Large intestine (tissue), 3 donors: ENCODE results near the gene SIK2. TPM values are rescaled to one million over a fixed set of nuclear protein-coding genes. Genes with fewer than 3 reads are reported as not detected.
"Not testable (repeated sequence)": the region's sequence is repeated elsewhere in the genome, so short reads cannot be mapped to it uniquely, and the experiment has no call there.

Experiments used
- DNase-seq, 2 donors: peaks; one replicate each; pipeline versions ENCODE4 v3.0.0 to v3.0.0-alpha.2; 2013
- H3K27ac ChIP-seq: one replicate; pipeline ENCODE4 v1.5.1; 2013; ENCODE audit warnings: low read length
- H3K27me3 ChIP-seq: 2 replicates; pipeline ENCODE4 v1.6.1; 2013; ENCODE audit warnings: low read length; ENCODE audit not compliant: control insufficient read depth, insufficient read depth
- H3K36me3 ChIP-seq: 2 replicates; pipeline ENCODE4 v1.6.1; 2013; ENCODE audit warnings: low read length; ENCODE audit not compliant: control insufficient read depth, insufficient read depth
- H3K4me1 ChIP-seq: one replicate; pipeline ENCODE4 v1.6.1; 2013; ENCODE audit warnings: low read length; ENCODE audit not compliant: control insufficient read depth, insufficient read depth
- H3K4me3 ChIP-seq: one replicate; pipeline ENCODE4 v1.5.1; 2013; ENCODE audit warnings: low read length
- H3K9me3 ChIP-seq: one replicate; pipeline ENCODE4 v1.6.1; 2013; ENCODE audit warnings: mild to moderate bottlenecking, low read depth, low read length, moderate library complexity; ENCODE audit not compliant: control insufficient read depth
- WGBS: methylation state at CpG from one replicate; pipeline ENCODE4 v1.1.5; 2013; ENCODE audit warnings: low lambda C conversion rate; ENCODE audit not compliant: insufficient coverage; 5-methylcytosine and 5-hydroxymethylcytosine counted together
- polyA plus RNA-seq: library from polyadenylated mRNA; unstranded; fragments of 120-200 nt; gene quantifications from one replicate; pipeline ENCODE4 v1.2.1, GENCODE V29; 2013

Gene SIK2
- polyA plus RNA-seq, 1 donor = 21.6 TPM

GRCh38 chr11:111765984-111766833 lies 164.0 kb downstream of the SIK2 start, which contains the start of gene PPP2R1B:
TSS of gene PPP2R1B (minus strand) at chr11:111766389. CDS start at chr11:111766361, 28 bp downstream.
- H3K4me3 ChIP-seq = peak within 1 kb of the TSS; percentile 94

GRCh38 chr11:111766834-111767142 lies 164.5 kb downstream of the SIK2 start:
- Histone ChIP-seq H3K27ac (peak overlapping the region; percentile 90), H3K36me3 (peaks cover 17% of the 10 kb centered on the region), H3K27me3 (no peaks in the 10 kb centered on the region), H3K4me1 (peaks cover 13% of the 10 kb centered on the region), H3K4me3 (peak overlapping the region; percentile 94), H3K9me3 (no peaks in the 10 kb centered on the region)
- DNase-seq = no peak
- no CpG with 5 or more reads among the region's 7 CpGs for WGBS

More at GRCh38 chr11:111765984-111766833, 164.0 kb downstream of the SIK2 start, which contains the start of gene PPP2R1B:
- Histone ChIP-seq H3K9me3 (no peaks in the 10 kb centered on the region), H3K36me3 (peaks cover 23% of the 10 kb centered on the region), H3K27ac (peak within 1 kb of the TSS; percentile 90), H3K27me3 (no peaks in the 10 kb centered on the region), H3K4me1 (peaks cover 13% of the 10 kb centered on the region)
- DNase-seq = peak; percentile 52 to 93
- no CpG with 5 or more reads among the region's 61 CpGs for WGBS

- Histone ChIP-seq H3K36me3 (no peaks in the 10 kb centered on the region), H3K9me3 (no peaks in the 10 kb centered on the region), H3K4me3 (no peak overlapping the region), H3K27ac (no peak overlapping the region), H3K4me1 (peaks cover 7% of the 10 kb centered on the region), H3K27me3 (no peaks in the 10 kb centered on the region)
- WGBS = 100% methylated on average over 1 of the region's 4 CpGs
- no peak for DNase-seq
These were observed 168.4 kb downstream of the SIK2 start for GRCh38 chr11:111770581-111771134.

GRCh38 chr11:111771205-111771604 lies 169.0 kb downstream of the SIK2 start:
- no CpG with 5 or more reads among the region's 5 CpGs for WGBS
- not testable (repeated sequence) for H3K4me3 ChIP-seq, H3K4me1 ChIP-seq, H3K36me3 ChIP-seq, H3K27ac ChIP-seq, DNase-seq, H3K9me3 ChIP-seq, H3K27me3 ChIP-seq

GRCh38 chr11:111772535-111772934 lies 170.3 kb downstream of the SIK2 start:
- no peaks in the 10 kb centered on the region for H3K27me3 ChIP-seq
- H3K4me3 ChIP-seq = no peak overlapping the region
- DNase-seq = no peak
- H3K4me1 ChIP-seq = peaks cover 10% of the 10 kb centered on the region
- WGBS = no CpG with 5 or more reads among the region's 2 CpGs
- no peak overlapping the region for H3K27ac ChIP-seq
- no peaks in the 10 kb centered on the region for H3K9me3 ChIP-seq
- no peaks in the 10 kb centered on the region for H3K36me3 ChIP-seq

GRCh38 chr11:111774955-111775710 lies 172.9 kb downstream of the SIK2 start:
- WGBS = no CpG with 5 or more reads among the region's 6 CpGs
- H3K36me3 ChIP-seq = no peaks in the 10 kb centered on the region
- H3K4me3 ChIP-seq = no peak overlapping the region
- H3K27ac ChIP-seq = no peak overlapping the region
- H3K4me1 ChIP-seq = peaks cover 21% of the 10 kb centered on the region
- H3K27me3 ChIP-seq = no peaks in the 10 kb centered on the region
- no peaks in the 10 kb centered on the region for H3K9me3 ChIP-seq
- DNase-seq = no peak

DNA sequence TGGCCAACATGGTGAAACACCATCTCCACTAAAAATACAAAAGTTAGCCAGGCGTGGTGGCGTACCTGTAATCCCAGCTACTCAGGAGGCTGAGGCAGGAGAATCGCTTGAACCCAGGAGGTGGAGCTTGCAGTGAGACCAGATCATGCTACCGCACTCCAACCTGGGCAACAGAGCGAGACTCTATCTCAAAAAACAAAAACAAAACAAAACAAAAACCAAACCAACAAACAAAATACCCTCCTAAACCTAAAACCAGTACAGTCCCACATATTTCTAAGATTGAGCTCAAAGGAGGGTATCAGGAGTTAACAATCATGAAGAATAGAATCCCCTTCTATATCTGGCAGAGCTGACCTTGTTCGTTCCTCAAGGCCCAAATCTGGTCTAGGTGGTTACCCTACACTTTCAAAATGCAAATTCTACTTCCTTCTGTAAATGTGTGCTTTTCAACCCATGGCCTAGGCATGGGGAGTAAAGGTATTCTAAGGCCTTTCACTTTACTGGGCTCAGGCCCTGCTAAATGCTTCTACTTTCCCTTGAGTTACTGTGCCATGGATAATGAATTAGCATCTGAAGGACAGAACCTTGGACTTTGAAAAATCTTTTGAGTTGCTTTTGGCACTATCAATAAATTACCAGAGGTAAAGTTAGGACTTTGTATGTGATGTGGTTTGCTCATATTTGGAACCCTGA lies 174.3 kb downstream of the SIK2 start:
- Histone ChIP-seq H3K9me3 (no peaks in the 10 kb centered on the region), H3K4me3 (no peak overlapping the region), H3K27ac (peak overlapping the region; percentile 20), H3K36me3 (no peaks in the 10 kb centered on the region), H3K4me1 (peaks cover 25% of the 10 kb centered on the region), H3K27me3 (no peaks in the 10 kb centered on the region)
- WGBS = no CpG with 5 or more reads among the region's 6 CpGs
- DNase-seq = peak in 1 of 2 donors; percentile 33

GRCh38 chr11:111777094-111778046 lies 175.1 kb downstream of the SIK2 start:
- peak; percentile 66 to 74 for DNase-seq
- H3K9me3 ChIP-seq = no peaks in the 10 kb centered on the region
- peak overlapping the region; percentile 56 for H3K27ac ChIP-seq
- no peak overlapping the region for H3K4me3 ChIP-seq
- no peaks in the 10 kb centered on the region for H3K27me3 ChIP-seq
- H3K4me1 ChIP-seq = peaks cover 31% of the 10 kb centered on the region
- no peaks in the 10 kb centered on the region for H3K36me3 ChIP-seq
- 45% methylated on average over 2 of the region's 4 CpGs for WGBS

DNA sequence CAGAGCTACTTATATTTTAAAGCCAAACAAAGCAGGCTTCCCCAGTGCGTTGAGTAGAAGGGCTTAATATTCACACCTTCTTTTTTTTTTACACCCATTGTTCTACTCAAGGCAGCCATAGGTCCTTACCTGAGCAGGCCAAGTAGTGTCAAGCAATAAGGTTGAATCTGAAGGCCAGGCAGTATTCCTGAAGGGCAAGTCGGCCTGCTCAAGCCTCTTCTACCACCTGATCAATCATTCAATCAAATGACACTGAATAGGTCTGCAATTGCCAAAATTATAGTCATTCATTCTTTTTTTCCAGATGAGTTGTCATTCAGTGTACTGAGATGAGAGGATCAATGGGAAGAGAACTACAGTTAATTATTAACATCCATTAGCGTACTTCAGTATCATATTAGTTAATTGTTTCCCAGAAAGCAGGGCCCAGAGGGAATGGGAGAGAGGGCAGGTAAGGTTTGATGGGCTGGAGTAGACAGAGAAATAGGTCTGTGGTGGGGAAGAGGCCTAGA lies 175.9 kb downstream of the SIK2 start:
- peak overlapping the region; percentile 56 for H3K27ac ChIP-seq

More for the DNA sequence above, 175.9 kb downstream of the SIK2 start:
- Histone ChIP-seq H3K36me3 (no peaks in the 10 kb centered on the region), H3K9me3 (no peaks in the 10 kb centered on the region), H3K4me1 (peaks cover 36% of the 10 kb centered on the region), H3K4me3 (no peak overlapping the region), H3K27me3 (no peaks in the 10 kb centered on the region)
- peak in 1 of 2 donors; percentile 78 for DNase-seq
- no CpG with 5 or more reads among the region's 3 CpGs for WGBS
